Measurements from ENCODE around the gene SLC3A2. TPM values are rescaled to one million over a fixed set of nuclear protein-coding genes. Genes with fewer than 3 reads are reported as not detected.

Gene SLC3A2
- total and polyA plus RNA-seq, 2 of the 13 experiments (the other 11 are each of a cell fraction or from before 2014, with no cell fraction given): 213 to 226 TPM

- TF ChIP-seq YEATS4 (CRISPR knock-in tag; IDR thresholded peaks at IDR 0.05; ENCODE audit: borderline replicate concordance): peak; percentile 98
- no peak for TF ChIP-seq TRIM24 (CRISPR knock-in tag; IDR thresholded peaks at IDR 0.05)
- TF ChIP-seq PBX3 (CRISPR knock-in tag; IDR thresholded peaks at IDR 0.05; ENCODE audit: borderline replicate concordance): no peak
- 0 out of 2 replicates have a peak, but pooled peaks have one; percentile 84 for TF ChIP-seq AHR (CRISPR knock-in tag; IDR thresholded peaks at IDR 0.05)
- TF ChIP-seq ZNF335 (CRISPR knock-in tag; IDR thresholded peaks at IDR 0.05): peak; percentile 72
- peak; percentile 87 for TF ChIP-seq ZZZ3 (CRISPR knock-in tag; IDR thresholded peaks at IDR 0.05; ENCODE audit: borderline replicate concordance)
- TF ChIP-seq ZNF225 (CRISPR knock-in tag; IDR thresholded peaks at IDR 0.05): no peak; the same call in none of the 2 replicates
- 0 out of 2 replicates have a peak, but pooled peaks have one; percentile 11 for TF ChIP-seq ZNF564 (CRISPR knock-in tag; IDR thresholded peaks at IDR 0.05)
- TF ChIP-seq ZNF512 (CRISPR knock-in tag; IDR thresholded peaks at IDR 0.05): no peak
- TF ChIP-seq ATF2 (CRISPR knock-in tag; IDR thresholded peaks at IDR 0.05): peak; percentile 56; the same call in 1 of the 2 replicates
- no peak for TF ChIP-seq JARID2 (CRISPR knock-in tag; IDR thresholded peaks at IDR 0.05; ENCODE audit: insufficient replicate concordance)
- no peak for TF ChIP-seq CBX2 (IDR thresholded peaks at IDR 0.05; ENCODE audit: low read depth, low read length)
- no peak for TF ChIP-seq CBX2 (CRISPR knock-in tag; IDR thresholded peaks at IDR 0.05; ENCODE audit: low read depth)
- peak; percentile 97 for TF ChIP-seq TGIF2 (CRISPR knock-in tag; IDR thresholded peaks at IDR 0.05)
- no peak for TF ChIP-seq SYNCRIP (IDR thresholded peaks at IDR 0.05; ENCODE audit: insufficient read depth, low read depth, low read length)
- TF ChIP-seq GMEB2 (CRISPR knock-in tag; IDR thresholded peaks at IDR 0.05; ENCODE audit: low read depth): peak; percentile 54; the same call in 1 of the 2 replicates
- no peak for TF ChIP-seq RFX1 (IDR thresholded peaks at IDR 0.05)
- peak; percentile 60; the same call in 1 of the 2 replicates for TF ChIP-seq NCOA2 (CRISPR knock-in tag; IDR thresholded peaks at IDR 0.05)
- no peak for TF ChIP-seq ZSCAN12 (CRISPR knock-in tag; IDR thresholded peaks at IDR 0.05)
- TF ChIP-seq PRDM4 (CRISPR knock-in tag; IDR thresholded peaks at IDR 0.05; ENCODE audit: borderline replicate concordance): no peak
- peak; percentile 75 for TF ChIP-seq PITX1 (CRISPR knock-in tag; IDR thresholded peaks at IDR 0.05)
- TF ChIP-seq DMAP1 (CRISPR knock-in tag; IDR thresholded peaks at IDR 0.05): peak; percentile 98
Observed at GRCh38 chr11:62839050-62839945, 41.4 kb upstream of the SLC3A2 start, which contains the start of gene WDR74 (continued).
